Cardiac septum (tissue), 1 donor: ENCODE data around the gene ZNF724. TPM values are rescaled to one million over a fixed set of nuclear protein-coding genes. Genes with fewer than 3 reads are reported as not detected.
"Not testable (repeated sequence)": the region's sequence is repeated elsewhere in the genome, so short reads cannot be mapped to it uniquely, and the experiment has no call there.

Source experiments
- DNase-seq: peaks from one replicate; pipeline ENCODE4 v3.0.0-alpha.2; 2020; ENCODE audit warnings: low spot score
- intact Hi-C: fragments of 100-400 bp; cut with DNase I; formaldehyde crosslinking; loops from one replicate; pipeline ENCODE4 v1.14.0; 2022
- total RNA-seq: library from RNA; stranded (reverse); fragmentation: NEBNext Ultra II Directional; extraction: Animal tissue kit (Norgen Biotek cat#: 25700); gene quantifications from one replicate; pipeline ENCODE4 v1.2.1, GENCODE V29; 2021
- donor health status: DM: no; HTN: no; CAD: no.

Gene ZNF724
- total RNA-seq, 1 donor from 2014 or later = 0.81 TPM

- DNase-seq = no peak
- intact Hi-C loops = no loop called here
These were observed 4.1 kb upstream of the ZNF724 start for GRCh38 chr19:23254141-23254910.

GRCh38 chr19:23253256-23253655 lies 3.1 kb upstream of the ZNF724 start:
- intact Hi-C loops, DNase-seq: not testable (repeated sequence)

GRCh38 chr19:23241419-23241818 lies 8.8 kb downstream of the ZNF724 start:
- intact Hi-C loops = no loop called here
- no peak for DNase-seq

GRCh38 chr19:23222998-23223652 lies 27.1 kb downstream of the ZNF724 start:
- intact Hi-C loops = no loop called here
- DNase-seq = no peak

DNA sequence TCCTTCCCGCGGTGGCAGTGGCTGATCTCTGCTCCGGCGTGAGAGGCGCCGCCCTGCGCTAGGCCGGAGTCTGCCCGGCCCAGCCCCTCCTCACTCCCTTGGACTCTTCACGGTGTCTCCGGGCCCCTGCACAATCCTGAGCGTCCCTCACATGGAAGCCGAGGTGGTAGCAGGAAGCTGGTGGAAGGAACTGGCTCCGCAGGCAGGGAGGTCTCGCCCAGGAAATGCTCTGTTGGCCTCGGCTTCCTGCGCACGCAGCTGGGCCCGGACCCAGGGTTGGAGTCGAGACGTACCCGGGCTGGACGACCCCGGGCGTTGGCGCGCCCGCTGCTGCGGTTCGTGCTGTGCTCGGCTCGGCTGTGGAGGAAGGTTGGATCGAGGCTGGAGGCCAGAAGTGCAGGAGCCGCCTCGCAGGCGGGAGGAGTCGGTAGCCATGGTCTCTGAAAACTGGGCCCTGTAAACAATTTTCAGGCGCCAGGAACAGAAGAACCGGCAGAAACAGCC lies 46.3 kb downstream of the ZNF724 start:
- intact Hi-C loops = no loop called here
- no peak for DNase-seq

GRCh38 chr19:23190341-23190740 lies 59.9 kb downstream of the ZNF724 start:
- DNase-seq = no peak
- intact Hi-C loops = no loop called here

GRCh38 chr19:23183251-23183650 lies 66.9 kb downstream of the ZNF724 start:
- no peak for DNase-seq
- intact Hi-C loops = no loop called here

Other genes starting within 250 kb of the ZNF724 start
- 5.7 TPM for gene ZNF728, start 247.2 kb downstream of the ZNF724 start, total RNA-seq
- 0.57 TPM for gene ZNF730, start 133.4 kb downstream of the ZNF724 start, total RNA-seq
- 91.1 TPM for gene ZNF91, start 145.1 kb upstream of the ZNF724 start, total RNA-seq